Upper lobe of left lung (tissue), 4 donors: ENCODE results near the gene IVD.

Experiments
- EP300 ChIP-seq, 4 donors: sonication (generic); formaldehyde crosslinking; IDR thresholded peaks; one replicate each; pipeline ENCODE4 v1.5.1; 2017; ENCODE audit warnings: antibody characterized with exemption in 4 of 4, control low read depth in 2 of 4
- POLR2A ChIP-seq, 4 donors: fragments of 450-650 bp; IDR thresholded peaks; one replicate each; pipeline ENCODE4 v1.5.1; 2016 to 2017; ENCODE audit warnings: antibody characterized with exemption in 4 of 4, mild to moderate bottlenecking in 2 of 4
- POLR2AphosphoS5 ChIP-seq, 2 donors: sonication (generic); formaldehyde crosslinking; IDR thresholded peaks; one replicate each; pipeline ENCODE4 v1.5.1; 2017; ENCODE audit warnings: antibody characterized with exemption in 2 of 2
- TF ChIP-seq, protein P1 (sequence below), 6 experiments: fragments of 450-650 bp in 4 of 6; fragments of 200-600 bp in 2 of 6; sonication (generic) in 2 of 6; IDR thresholded peaks; one replicate each; pipeline ENCODE4 v1.5.1; 2016 to 2019; ENCODE audit warnings: antibody characterized with exemption in 6 of 6

DNA sequence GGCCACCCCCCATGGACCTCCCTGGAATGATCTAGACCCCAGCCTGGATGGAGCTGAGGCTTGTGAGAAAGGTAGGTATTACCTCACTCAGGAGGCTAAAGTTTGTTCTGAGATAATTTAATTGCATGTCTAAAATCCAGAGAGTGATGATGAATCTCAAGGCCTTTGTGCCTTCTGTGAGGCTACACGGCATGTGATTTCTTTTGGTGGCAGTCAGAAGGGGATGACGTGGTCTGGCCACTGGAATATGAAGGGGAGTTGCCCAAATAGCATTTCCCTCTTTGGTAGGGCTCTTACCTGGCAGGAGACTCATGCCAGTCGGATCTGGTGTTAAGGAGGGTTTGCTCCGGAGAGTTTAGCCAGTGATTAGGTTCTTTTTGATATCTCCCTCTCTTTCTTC is 37.7 kb downstream of the IVD start:
- TF ChIP-seq, protein P1, sequence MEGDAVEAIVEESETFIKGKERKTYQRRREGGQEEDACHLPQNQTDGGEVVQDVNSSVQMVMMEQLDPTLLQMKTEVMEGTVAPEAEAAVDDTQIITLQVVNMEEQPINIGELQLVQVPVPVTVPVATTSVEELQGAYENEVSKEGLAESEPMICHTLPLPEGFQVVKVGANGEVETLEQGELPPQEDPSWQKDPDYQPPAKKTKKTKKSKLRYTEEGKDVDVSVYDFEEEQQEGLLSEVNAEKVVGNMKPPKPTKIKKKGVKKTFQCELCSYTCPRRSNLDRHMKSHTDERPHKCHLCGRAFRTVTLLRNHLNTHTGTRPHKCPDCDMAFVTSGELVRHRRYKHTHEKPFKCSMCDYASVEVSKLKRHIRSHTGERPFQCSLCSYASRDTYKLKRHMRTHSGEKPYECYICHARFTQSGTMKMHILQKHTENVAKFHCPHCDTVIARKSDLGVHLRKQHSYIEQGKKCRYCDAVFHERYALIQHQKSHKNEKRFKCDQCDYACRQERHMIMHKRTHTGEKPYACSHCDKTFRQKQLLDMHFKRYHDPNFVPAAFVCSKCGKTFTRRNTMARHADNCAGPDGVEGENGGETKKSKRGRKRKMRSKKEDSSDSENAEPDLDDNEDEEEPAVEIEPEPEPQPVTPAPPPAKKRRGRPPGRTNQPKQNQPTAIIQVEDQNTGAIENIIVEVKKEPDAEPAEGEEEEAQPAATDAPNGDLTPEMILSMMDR (IDR thresholded peaks at IDR 0.05), result no peak
- TF ChIP-seq POLR2A (IDR thresholded peaks at IDR 0.05) (no peak), POLR2AphosphoS5 (IDR thresholded peaks at IDR 0.05) (no peak), EP300 (IDR thresholded peaks at IDR 0.05) (no peak)
